SK-N-SH treated with all-trans-retinoic acid at 6 μM for 48 hours (cell line): ENCODE results near the gene MINDY4B.

ENCODE experiments used
- ATAC-seq: fragments of 200-7000 bp; cut with Tn5 transposase; 3 replicates; pipeline ENCODE4 v1.9.1; 2020; ENCODE audit warnings: mild to moderate bottlenecking, moderate library complexity
- ARNTL ChIP-seq: fragments of 450-650 bp; formaldehyde crosslinking; IDR thresholded peaks from 2 replicates; pipeline ENCODE4 v1.5.0; 2020; ENCODE audit warnings: low read depth, mild to moderate bottlenecking, moderate library complexity, borderline replicate concordance
- BACH2 ChIP-seq: fragments of 250-450 bp; sonication (Bioruptor Pico); IDR thresholded peaks from 2 replicates; pipeline ENCODE4 v1.9.0; 2021; ENCODE audit warnings: mild to moderate bottlenecking, borderline replicate concordance
- CREB5 ChIP-seq: fragments of 250-450 bp; sonication (Bioruptor Pico); IDR thresholded peaks from 2 replicates; pipeline ENCODE4 v1.5.1; 2020; ENCODE audit warnings: low read depth, mild to moderate bottlenecking, moderate library complexity
- GLIS3 ChIP-seq: fragments of 250-450 bp; sonication (Bioruptor Pico); IDR thresholded peaks from 2 replicates; pipeline ENCODE4 v1.5.0; 2020; ENCODE audit warnings: mild to moderate bottlenecking, moderate library complexity
- OSR1 ChIP-seq: fragments of 250-450 bp; sonication (Bioruptor Pico); IDR thresholded peaks from 2 replicates; pipeline ENCODE4 v1.8.0; 2022; ENCODE audit warnings: moderate library complexity, mild to moderate bottlenecking, inconsistent platforms
- PATZ1 ChIP-seq: fragments of 250-450 bp; sonication (Bioruptor Pico); IDR thresholded peaks from 2 replicates; pipeline ENCODE4 v1.8.0; 2020; ENCODE audit warnings: mild to moderate bottlenecking, moderate library complexity, borderline replicate concordance
- POU6F1 ChIP-seq: fragments of 250-450 bp; sonication (Bioruptor Pico); IDR thresholded peaks from 2 replicates; pipeline ENCODE4 v1.8.0; 2021; ENCODE audit warnings: low read depth, mild to moderate bottlenecking, moderate library complexity, borderline replicate concordance
- PPARA ChIP-seq: fragments of 250-450 bp; sonication (Bioruptor Pico); IDR thresholded peaks from 2 replicates; pipeline ENCODE4 v1.5.0; 2020; ENCODE audit warnings: mild to moderate bottlenecking, borderline replicate concordance
- RARB ChIP-seq: fragments of 250-450 bp; sonication (Bioruptor Pico); IDR thresholded peaks from 2 replicates; pipeline ENCODE4 v1.8.0; 2021; ENCODE audit warnings: mild to moderate bottlenecking, moderate library complexity
- SNAI2 ChIP-seq: fragments of 250-450 bp; sonication (Bioruptor Pico); IDR thresholded peaks from 2 replicates; pipeline ENCODE4 v1.5.0; 2020; ENCODE audit warnings: mild to moderate bottlenecking, moderate library complexity
- TCF4 ChIP-seq: fragments of 250-450 bp; sonication (Bioruptor Pico); IDR thresholded peaks from 2 replicates; pipeline ENCODE4 v1.8.0; 2021; ENCODE audit warnings: mild to moderate bottlenecking, moderate library complexity, borderline replicate concordance
- ZC3H10 ChIP-seq: fragments of 250-450 bp; sonication (Bioruptor Pico); IDR thresholded peaks from 2 replicates; pipeline ENCODE4 v1.5.1; 2021; ENCODE audit warnings: mild to moderate bottlenecking, moderate library complexity
- ZFP3 ChIP-seq: fragments of 250-450 bp; sonication (Bioruptor Pico); IDR thresholded peaks from 2 replicates; pipeline ENCODE4 v1.5.0; 2020; ENCODE audit warnings: mild to moderate bottlenecking, moderate library complexity
- ZFP30 ChIP-seq: fragments of 450-650 bp; formaldehyde crosslinking; IDR thresholded peaks from 2 replicates; pipeline ENCODE4 v1.5.0; 2022; ENCODE audit warnings: mild to moderate bottlenecking, moderate library complexity
- ZNF8 ChIP-seq: fragments of 450-650 bp; formaldehyde crosslinking; IDR thresholded peaks from 2 replicates; pipeline ENCODE4 v1.5.0; 2020; ENCODE audit warnings: mild to moderate bottlenecking, moderate library complexity
- TF ChIP-seq, protein P1 (sequence below): fragments of 250-450 bp; sonication (Bioruptor Pico); IDR thresholded peaks from 2 replicates; pipeline ENCODE4 v1.5.1; 2021; ENCODE audit warnings: mild to moderate bottlenecking, moderate library complexity

The MINDY4B gene

GRCh38 chr3:150823277-150823676 is 82.0 kb downstream of the MINDY4B start (continued):
- TF ChIP-seq POU6F1 (CRISPR knock-in tag): no peak
- no peak for TF ChIP-seq ZFP30 (CRISPR knock-in tag)
- TF ChIP-seq SNAI2 (CRISPR knock-in tag): no peak
- no peak for TF ChIP-seq TCF4
- no peak for TF ChIP-seq GLIS3 (CRISPR knock-in tag)
- TF ChIP-seq RARB (CRISPR knock-in tag): no peak
- no peak for TF ChIP-seq CREB5

DNA sequence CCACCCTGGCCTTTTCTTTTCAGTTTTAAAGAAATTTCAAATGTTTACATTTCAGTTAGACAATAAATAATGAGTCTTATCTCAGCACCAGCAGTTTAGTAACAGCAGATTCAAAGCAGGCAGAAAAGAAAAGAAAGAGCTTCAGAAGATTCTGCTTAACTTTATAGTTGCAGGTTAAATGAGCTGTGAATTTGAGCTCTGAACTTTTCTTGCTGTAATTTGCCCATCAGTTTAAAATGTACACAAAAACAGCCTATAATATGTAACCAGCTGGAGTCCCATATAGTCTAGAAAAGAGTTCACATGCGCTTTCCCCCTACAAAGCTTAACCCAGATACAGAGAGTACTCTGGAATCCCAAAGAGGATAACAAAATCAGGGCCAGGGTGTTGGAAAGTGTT is 82.6 kb downstream of the MINDY4B start:
- no peak for TF ChIP-seq PATZ1 (CRISPR knock-in tag)
- TF ChIP-seq, protein P1, sequence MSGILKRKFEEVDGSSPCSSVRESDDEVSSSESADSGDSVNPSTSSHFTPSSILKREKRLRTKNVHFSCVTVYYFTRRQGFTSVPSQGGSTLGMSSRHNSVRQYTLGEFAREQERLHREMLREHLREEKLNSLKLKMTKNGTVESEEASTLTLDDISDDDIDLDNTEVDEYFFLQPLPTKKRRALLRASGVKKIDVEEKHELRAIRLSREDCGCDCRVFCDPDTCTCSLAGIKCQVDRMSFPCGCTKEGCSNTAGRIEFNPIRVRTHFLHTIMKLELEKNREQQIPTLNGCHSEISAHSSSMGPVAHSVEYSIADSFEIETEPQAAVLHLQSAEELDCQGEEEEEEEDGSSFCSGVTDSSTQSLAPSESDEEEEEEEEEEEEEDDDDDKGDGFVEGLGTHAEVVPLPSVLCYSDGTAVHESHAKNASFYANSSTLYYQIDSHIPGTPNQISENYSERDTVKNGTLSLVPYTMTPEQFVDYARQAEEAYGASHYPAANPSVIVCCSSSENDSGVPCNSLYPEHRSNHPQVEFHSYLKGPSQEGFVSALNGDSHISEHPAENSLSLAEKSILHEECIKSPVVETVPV: no peak
- no peak for TF ChIP-seq OSR1 (CRISPR knock-in tag)
- no peak for TF ChIP-seq ZNF8
- TF ChIP-seq BACH2 (CRISPR knock-in tag): no peak
- TF ChIP-seq ZC3H10 (CRISPR knock-in tag): no peak
- TF ChIP-seq ZFP3: no peak
- no peak for TF ChIP-seq PPARA (CRISPR knock-in tag)
- TF ChIP-seq ARNTL (CRISPR knock-in tag): no peak
- no peak for ATAC-seq
